HEK293 (cell line): ENCODE results near the gene ESPL1.

ENCODE experiments used
- KLF16 ChIP-seq: fragments of 450-650 bp; formaldehyde crosslinking; IDR thresholded peaks from 2 replicates; pipeline ENCODE4 v1.5.1; 2017; ENCODE audit warnings: missing biosample characterization, missing genetic modification characterization
- MYNN ChIP-seq: fragments of 450-650 bp; formaldehyde crosslinking; IDR thresholded peaks from 2 replicates; pipeline ENCODE4 v1.5.1; 2016; ENCODE audit warnings: missing biosample characterization, missing genetic modification characterization, borderline replicate concordance
- OSR2 ChIP-seq: fragments of 450-650 bp; formaldehyde crosslinking; IDR thresholded peaks from 2 replicates; pipeline ENCODE4 v1.5.1; 2016; ENCODE audit warnings: missing biosample characterization, missing genetic modification characterization
- PRDM1 ChIP-seq: fragments of 450-650 bp; formaldehyde crosslinking; IDR thresholded peaks from 2 replicates; pipeline ENCODE4; 2016; ENCODE audit warnings: missing biosample characterization, missing genetic modification characterization
- SALL2 ChIP-seq: fragments of 450-650 bp; formaldehyde crosslinking; IDR thresholded peaks from 2 replicates; pipeline ENCODE4 v1.5.0; 2017; ENCODE audit warnings: missing biosample characterization, mild to moderate bottlenecking, missing genetic modification characterization, borderline replicate concordance
- SP2 ChIP-seq: fragments of 450-650 bp; formaldehyde crosslinking; IDR thresholded peaks from 2 replicates; pipeline ENCODE4 v1.5.1; 2016; ENCODE audit warnings: missing biosample characterization, missing genetic modification characterization
- TCF7L2 ChIP-seq: IDR thresholded peaks from 2 replicates; pipeline ENCODE4 v1.6.1; 2011; ENCODE audit warnings: low read depth, mild to moderate bottlenecking, inconsistent platforms, low read length, moderate library complexity, borderline replicate concordance
- ZBTB1 ChIP-seq: fragments of 450-650 bp; formaldehyde crosslinking; IDR thresholded peaks from 2 replicates; pipeline ENCODE4 v1.5.1; 2016; ENCODE audit warnings: missing biosample characterization, missing genetic modification characterization
- ZBTB20 ChIP-seq: fragments of 450-650 bp; formaldehyde crosslinking; IDR thresholded peaks from 2 replicates; pipeline ENCODE4 v1.5.1; 2016; ENCODE audit warnings: missing biosample characterization, missing genetic modification characterization
- ZBTB48 ChIP-seq: fragments of 450-650 bp; formaldehyde crosslinking; IDR thresholded peaks from 2 replicates; pipeline ENCODE4 v1.5.1; 2016; ENCODE audit warnings: missing biosample characterization, missing genetic modification characterization
- ZBTB8A ChIP-seq: fragments of 450-650 bp; formaldehyde crosslinking; IDR thresholded peaks from 2 replicates; pipeline ENCODE4 v1.5.1; 2016; ENCODE audit warnings: missing biosample characterization, missing genetic modification characterization
- ZNF112 ChIP-seq: fragments of 450-650 bp; formaldehyde crosslinking; IDR thresholded peaks from 2 replicates; pipeline ENCODE4 v1.5.0; 2017; ENCODE audit warnings: missing biosample characterization, missing genetic modification characterization
- ZNF155 ChIP-seq: fragments of 450-650 bp; formaldehyde crosslinking; IDR thresholded peaks from 2 replicates; pipeline ENCODE4 v1.5.1; 2016; ENCODE audit warnings: missing biosample characterization, missing genetic modification characterization
- ZNF169 ChIP-seq: fragments of 450-650 bp; formaldehyde crosslinking; IDR thresholded peaks from 2 replicates; pipeline ENCODE4 v1.5.1; 2016; ENCODE audit warnings: missing biosample characterization, missing genetic modification characterization
- ZNF175 ChIP-seq: fragments of 450-650 bp; formaldehyde crosslinking; IDR thresholded peaks from 2 replicates; pipeline ENCODE4 v1.5.1; 2016; ENCODE audit warnings: missing biosample characterization, missing genetic modification characterization
- ZNF184 ChIP-seq: fragments of 450-650 bp; IDR thresholded peaks from 2 replicates; pipeline ENCODE4 v1.5.1; 2018; ENCODE audit warnings: missing biosample characterization, mild to moderate bottlenecking, missing genetic modification characterization
- ZNF292 ChIP-seq: fragments of 450-650 bp; formaldehyde crosslinking; IDR thresholded peaks from 2 replicates; pipeline ENCODE4 v1.5.1; 2016; ENCODE audit warnings: low read depth, missing biosample characterization, missing genetic modification characterization, borderline replicate concordance
- ZNF350 ChIP-seq: fragments of 450-650 bp; formaldehyde crosslinking; IDR thresholded peaks from 2 replicates; pipeline ENCODE4 v1.5.0; 2017; ENCODE audit warnings: missing biosample characterization, mild to moderate bottlenecking, missing genetic modification characterization
- ZNF354C ChIP-seq: fragments of 450-650 bp; formaldehyde crosslinking; IDR thresholded peaks from 2 replicates; pipeline ENCODE4 v1.5.1; 2016; ENCODE audit warnings: missing biosample characterization, missing genetic modification characterization, low read depth, borderline replicate concordance
- ZNF37A ChIP-seq: fragments of 450-650 bp; IDR thresholded peaks from 2 replicates; pipeline ENCODE4 v1.5.1; 2018; ENCODE audit warnings: missing biosample characterization, missing genetic modification characterization
- ZNF548 ChIP-seq: fragments of 450-650 bp; formaldehyde crosslinking; IDR thresholded peaks from 2 replicates; pipeline ENCODE4 v1.5.1; 2016; ENCODE audit warnings: missing biosample characterization, missing genetic modification characterization
- ZNF558 ChIP-seq: fragments of 450-650 bp; formaldehyde crosslinking; IDR thresholded peaks from 2 replicates; pipeline ENCODE4 v1.5.1; 2016; ENCODE audit warnings: missing biosample characterization, missing genetic modification characterization
- ZNF560 ChIP-seq: fragments of 450-650 bp; formaldehyde crosslinking; IDR thresholded peaks from 2 replicates; pipeline ENCODE4 v1.5.1; 2017; ENCODE audit warnings: missing biosample characterization, missing genetic modification characterization, borderline replicate concordance
- ZNF571 ChIP-seq: fragments of 450-650 bp; formaldehyde crosslinking; IDR thresholded peaks from 2 replicates; pipeline ENCODE4 v1.5.0; 2017; ENCODE audit warnings: missing biosample characterization, missing genetic modification characterization
- ZNF623 ChIP-seq: fragments of 450-650 bp; formaldehyde crosslinking; IDR thresholded peaks from 2 replicates; pipeline ENCODE4 v1.5.1; 2016; ENCODE audit warnings: missing biosample characterization, missing genetic modification characterization
- ZNF654 ChIP-seq: fragments of 450-650 bp; formaldehyde crosslinking; IDR thresholded peaks from 2 replicates; pipeline ENCODE4 v1.5.1; 2016; ENCODE audit warnings: low read depth, missing biosample characterization, missing genetic modification characterization
- ZNF660 ChIP-seq: fragments of 450-650 bp; IDR thresholded peaks from 2 replicates; pipeline ENCODE4 v1.5.1; 2018; ENCODE audit warnings: missing biosample characterization, mild to moderate bottlenecking, missing genetic modification characterization
- ZNF664 ChIP-seq: fragments of 450-650 bp; formaldehyde crosslinking; IDR thresholded peaks from 2 replicates; pipeline ENCODE4 v1.5.1; 2016; ENCODE audit warnings: missing biosample characterization, missing genetic modification characterization
- ZNF677 ChIP-seq: fragments of 450-650 bp; IDR thresholded peaks from 2 replicates; pipeline ENCODE4 v1.5.0; 2018; ENCODE audit warnings: missing biosample characterization, mild to moderate bottlenecking, missing genetic modification characterization, moderate library complexity
- ZNF76 ChIP-seq: fragments of 450-650 bp; formaldehyde crosslinking; IDR thresholded peaks from 2 replicates; pipeline ENCODE4; 2016; ENCODE audit warnings: low read depth, missing biosample characterization, missing genetic modification characterization, borderline replicate concordance
- ZSCAN16 ChIP-seq: fragments of 450-650 bp; formaldehyde crosslinking; IDR thresholded peaks from 2 replicates; pipeline ENCODE4 v1.5.1; 2016; ENCODE audit warnings: missing biosample characterization, missing genetic modification characterization
- ZXDB ChIP-seq: fragments of 450-650 bp; formaldehyde crosslinking; IDR thresholded peaks from 2 replicates; pipeline ENCODE4 v1.5.1; 2016; ENCODE audit warnings: missing biosample characterization, missing genetic modification characterization
- TF ChIP-seq, protein P1 (sequence below): fragments of 450-650 bp; formaldehyde crosslinking; IDR thresholded peaks from 2 replicates; pipeline ENCODE4 v1.5.1; 2016; ENCODE audit warnings: missing biosample characterization, missing genetic modification characterization
- TF ChIP-seq, protein P2 (sequence below): fragments of 450-650 bp; formaldehyde crosslinking; IDR thresholded peaks from 2 replicates; pipeline ENCODE4 v1.5.1; 2017; ENCODE audit warnings: missing biosample characterization, missing genetic modification characterization
- TF ChIP-seq, protein P3 (sequence below): fragments of 450-650 bp; IDR thresholded peaks from 2 replicates; pipeline ENCODE4 v1.5.1; 2018; ENCODE audit warnings: missing biosample characterization, mild to moderate bottlenecking, missing genetic modification characterization
- TF ChIP-seq, protein P4 (sequence below): fragments of 450-650 bp; formaldehyde crosslinking; IDR thresholded peaks from 2 replicates; pipeline ENCODE4 v1.5.1; 2016; ENCODE audit warnings: missing biosample characterization, missing genetic modification characterization

Gene ESPL1

DNA sequence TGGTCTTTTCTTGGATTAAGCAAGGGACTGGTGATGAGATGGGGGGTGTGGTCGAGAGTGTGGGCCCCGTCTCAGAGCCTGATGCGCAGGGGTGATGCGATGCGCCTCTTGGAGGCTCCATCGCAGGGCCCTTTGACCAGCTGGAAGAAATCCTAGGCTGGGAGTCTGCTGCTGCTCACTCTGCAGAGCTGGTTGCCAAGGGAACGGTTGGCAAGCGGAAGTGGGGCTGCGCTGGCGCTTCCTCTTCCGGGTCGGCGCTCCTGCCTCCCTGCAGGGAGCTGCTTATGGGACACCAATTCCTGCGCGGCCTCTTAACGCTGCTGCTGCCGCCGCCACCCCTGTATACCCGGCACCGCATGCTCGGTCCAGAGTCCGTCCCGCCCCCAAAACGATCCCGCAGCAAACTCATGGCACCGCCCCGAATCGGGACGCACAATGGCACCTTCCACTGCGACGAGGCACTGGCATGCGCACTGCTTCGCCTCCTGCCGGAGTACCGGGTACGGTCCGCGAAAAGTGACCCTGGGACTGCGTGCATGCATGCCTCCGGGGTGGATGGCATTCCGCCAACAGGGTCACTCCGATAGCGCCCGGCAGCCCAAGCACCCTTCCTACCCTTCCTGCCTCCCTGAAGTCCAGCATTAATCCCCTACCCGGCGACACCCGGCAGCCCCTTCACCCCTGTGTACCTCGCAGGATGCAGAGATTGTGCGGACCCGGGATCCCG, 31.5 kb downstream of the ESPL1 start, which contains the start of gene MYG1 (continued):
- TF ChIP-seq ZNF292 (tag by site-specific recombination), result no peak
- peak; percentile 67 for TF ChIP-seq OSR2 (tag by site-specific recombination)
- TF ChIP-seq, protein P1, sequence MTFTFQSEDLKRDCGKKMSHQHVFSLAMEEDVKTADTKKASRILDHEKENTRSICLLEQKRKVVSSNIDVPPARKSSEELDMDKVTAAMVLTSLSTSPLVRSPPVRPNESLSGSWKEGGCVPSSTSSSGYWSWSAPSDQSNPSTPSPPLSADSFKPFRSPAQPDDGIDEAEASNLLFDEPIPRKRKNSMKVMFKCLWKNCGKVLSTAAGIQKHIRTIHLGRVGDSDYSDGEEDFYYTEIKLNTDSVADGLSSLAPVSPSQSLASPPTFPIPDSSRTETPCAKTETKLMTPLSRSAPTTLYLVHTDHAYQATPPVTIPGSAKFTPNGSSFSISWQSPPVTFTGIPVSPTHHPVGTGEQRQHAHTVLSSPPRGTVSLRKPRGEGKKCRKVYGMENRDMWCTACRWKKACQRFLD (tag by site-specific recombination), result no peak
- TF ChIP-seq TCF7L2, result no peak
- peak; percentile 93 for TF ChIP-seq ZNF76 (tag by site-specific recombination)
- TF ChIP-seq ZNF558 (tag by site-specific recombination), result no peak
- 0 out of 2 replicates have a peak, but pooled peaks have one; percentile 12 for TF ChIP-seq ZNF623
- no peak for TF ChIP-seq SALL2 (tag by site-specific recombination)
- no peak for TF ChIP-seq ZNF560 (tag by site-specific recombination)
- no peak for TF ChIP-seq ZNF155 (tag by site-specific recombination)
- TF ChIP-seq, protein P2, sequence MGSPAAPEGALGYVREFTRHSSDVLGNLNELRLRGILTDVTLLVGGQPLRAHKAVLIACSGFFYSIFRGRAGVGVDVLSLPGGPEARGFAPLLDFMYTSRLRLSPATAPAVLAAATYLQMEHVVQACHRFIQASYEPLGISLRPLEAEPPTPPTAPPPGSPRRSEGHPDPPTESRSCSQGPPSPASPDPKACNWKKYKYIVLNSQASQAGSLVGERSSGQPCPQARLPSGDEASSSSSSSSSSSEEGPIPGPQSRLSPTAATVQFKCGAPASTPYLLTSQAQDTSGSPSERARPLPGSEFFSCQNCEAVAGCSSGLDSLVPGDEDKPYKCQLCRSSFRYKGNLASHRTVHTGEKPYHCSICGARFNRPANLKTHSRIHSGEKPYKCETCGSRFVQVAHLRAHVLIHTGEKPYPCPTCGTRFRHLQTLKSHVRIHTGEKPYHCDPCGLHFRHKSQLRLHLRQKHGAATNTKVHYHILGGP (tag by site-specific recombination), result no peak
- peak; percentile 87 for TF ChIP-seq KLF16
- no peak for TF ChIP-seq ZNF112 (tag by site-specific recombination)
- 0 out of 2 replicates have a peak, but pooled peaks have one; percentile 19 for TF ChIP-seq ZSCAN16 (tag by site-specific recombination)
- TF ChIP-seq ZNF184, result no peak
- TF ChIP-seq ZNF175 (tag by site-specific recombination), result no peak
- no peak for TF ChIP-seq PRDM1 (tag by site-specific recombination)
- TF ChIP-seq MYNN, result peak; percentile 90
- TF ChIP-seq, protein P3, sequence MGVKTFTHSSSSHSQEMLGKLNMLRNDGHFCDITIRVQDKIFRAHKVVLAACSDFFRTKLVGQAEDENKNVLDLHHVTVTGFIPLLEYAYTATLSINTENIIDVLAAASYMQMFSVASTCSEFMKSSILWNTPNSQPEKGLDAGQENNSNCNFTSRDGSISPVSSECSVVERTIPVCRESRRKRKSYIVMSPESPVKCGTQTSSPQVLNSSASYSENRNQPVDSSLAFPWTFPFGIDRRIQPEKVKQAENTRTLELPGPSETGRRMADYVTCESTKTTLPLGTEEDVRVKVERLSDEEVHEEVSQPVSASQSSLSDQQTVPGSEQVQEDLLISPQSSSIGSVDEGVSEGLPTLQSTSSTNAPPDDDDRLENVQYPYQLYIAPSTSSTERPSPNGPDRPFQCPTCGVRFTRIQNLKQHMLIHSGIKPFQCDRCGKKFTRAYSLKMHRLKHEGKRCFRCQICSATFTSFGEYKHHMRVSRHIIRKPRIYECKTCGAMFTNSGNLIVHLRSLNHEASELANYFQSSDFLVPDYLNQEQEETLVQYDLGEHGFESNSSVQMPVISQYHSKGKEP (tag by site-specific recombination), result no peak
- TF ChIP-seq ZNF660 (tag by site-specific recombination), result 0 out of 2 replicates have a peak, but pooled peaks have one; percentile 27
- TF ChIP-seq ZNF350 (tag by site-specific recombination), result no peak
- peak; percentile 95 for TF ChIP-seq ZXDB (tag by site-specific recombination)
- TF ChIP-seq ZNF664 (tag by site-specific recombination), result no peak
- TF ChIP-seq ZNF37A (tag by site-specific recombination), result no peak
- TF ChIP-seq ZNF677 (tag by site-specific recombination), result no peak
- TF ChIP-seq ZBTB48 (tag by site-specific recombination), result peak; percentile 81
- no peak for TF ChIP-seq ZNF654
- TF ChIP-seq, protein P4, sequence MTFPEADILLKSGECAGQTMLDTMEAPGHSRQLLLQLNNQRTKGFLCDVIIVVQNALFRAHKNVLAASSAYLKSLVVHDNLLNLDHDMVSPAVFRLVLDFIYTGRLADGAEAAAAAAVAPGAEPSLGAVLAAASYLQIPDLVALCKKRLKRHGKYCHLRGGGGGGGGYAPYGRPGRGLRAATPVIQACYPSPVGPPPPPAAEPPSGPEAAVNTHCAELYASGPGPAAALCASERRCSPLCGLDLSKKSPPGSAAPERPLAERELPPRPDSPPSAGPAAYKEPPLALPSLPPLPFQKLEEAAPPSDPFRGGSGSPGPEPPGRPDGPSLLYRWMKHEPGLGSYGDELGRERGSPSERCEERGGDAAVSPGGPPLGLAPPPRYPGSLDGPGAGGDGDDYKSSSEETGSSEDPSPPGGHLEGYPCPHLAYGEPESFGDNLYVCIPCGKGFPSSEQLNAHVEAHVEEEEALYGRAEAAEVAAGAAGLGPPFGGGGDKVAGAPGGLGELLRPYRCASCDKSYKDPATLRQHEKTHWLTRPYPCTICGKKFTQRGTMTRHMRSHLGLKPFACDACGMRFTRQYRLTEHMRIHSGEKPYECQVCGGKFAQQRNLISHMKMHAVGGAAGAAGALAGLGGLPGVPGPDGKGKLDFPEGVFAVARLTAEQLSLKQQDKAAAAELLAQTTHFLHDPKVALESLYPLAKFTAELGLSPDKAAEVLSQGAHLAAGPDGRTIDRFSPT (tag by site-specific recombination), result 0 out of 2 replicates have a peak, but pooled peaks have one; percentile 13
- no peak for TF ChIP-seq ZBTB1
- TF ChIP-seq ZNF571 (tag by site-specific recombination), result no peak
- no peak for TF ChIP-seq ZNF354C (tag by site-specific recombination)
- no peak for TF ChIP-seq ZNF169 (tag by site-specific recombination)
- TF ChIP-seq ZBTB20 (tag by site-specific recombination), result peak; percentile 88
- no peak for TF ChIP-seq ZNF548 (tag by site-specific recombination)
- peak; percentile 98 for TF ChIP-seq SP2 (tag by site-specific recombination)
- peak; percentile 50 for TF ChIP-seq ZBTB8A (tag by site-specific recombination)
